ENCODE results near the gene BDKRB2.

Gene BDKRB2

DNA sequence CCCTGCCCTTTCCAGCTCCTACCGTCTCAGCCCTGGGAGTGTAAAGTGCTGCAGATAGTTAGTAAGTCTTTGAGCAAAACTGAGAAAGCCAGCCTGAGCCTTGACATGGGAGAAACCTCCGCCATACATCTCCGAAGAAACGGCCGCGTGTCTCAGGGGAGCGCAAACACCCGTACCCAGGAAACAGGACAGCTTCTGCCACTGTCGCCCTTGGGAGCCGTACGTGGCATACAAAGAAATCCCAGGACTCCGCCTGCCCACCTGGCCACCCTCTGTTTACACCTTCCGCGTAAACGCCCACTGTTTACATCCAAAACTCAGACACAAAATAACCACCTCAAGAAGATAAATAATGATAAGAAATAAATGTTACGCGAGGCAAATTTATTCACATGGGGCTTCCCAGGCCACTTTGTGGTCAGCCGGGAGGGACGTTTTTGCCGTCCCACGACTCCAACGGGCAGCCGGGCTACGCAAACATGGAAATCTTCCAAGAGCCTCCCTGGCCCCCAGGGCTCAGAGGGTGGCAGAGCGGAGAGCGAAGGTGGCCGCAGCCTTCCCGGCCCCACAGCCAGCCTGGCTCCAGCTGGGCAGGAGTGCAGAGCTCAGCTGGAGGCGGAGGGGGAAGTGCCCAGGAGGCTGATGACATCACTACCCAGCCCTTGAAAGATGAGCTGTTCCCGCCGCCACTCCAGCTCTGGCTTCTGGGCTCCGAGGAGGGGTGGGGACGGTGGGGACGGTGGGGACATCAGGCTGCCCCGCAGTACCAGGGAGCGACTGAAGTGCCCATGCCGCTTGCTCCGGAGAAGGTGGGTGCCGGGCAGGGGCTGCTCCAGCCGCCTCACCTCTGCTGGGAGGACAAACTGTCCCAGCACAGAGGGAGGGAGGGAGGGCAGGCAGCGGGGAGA is at the start of gene BDKRB2:
TSS of gene BDKRB2 (plus strand) at position 689 of the 908 bp plus-strand sequence. CDS start 32,269 bp downstream, outside the sequence.
- DNase-seq (ENCODE audit: low read depth in 3 of 3) = no peak

GRCh38 chr14:96154900-96155299 is 49.7 kb upstream of the BDKRB2 start:
- no peak for DNase-seq (ENCODE audit: low read depth in 3 of 3)

DNA sequence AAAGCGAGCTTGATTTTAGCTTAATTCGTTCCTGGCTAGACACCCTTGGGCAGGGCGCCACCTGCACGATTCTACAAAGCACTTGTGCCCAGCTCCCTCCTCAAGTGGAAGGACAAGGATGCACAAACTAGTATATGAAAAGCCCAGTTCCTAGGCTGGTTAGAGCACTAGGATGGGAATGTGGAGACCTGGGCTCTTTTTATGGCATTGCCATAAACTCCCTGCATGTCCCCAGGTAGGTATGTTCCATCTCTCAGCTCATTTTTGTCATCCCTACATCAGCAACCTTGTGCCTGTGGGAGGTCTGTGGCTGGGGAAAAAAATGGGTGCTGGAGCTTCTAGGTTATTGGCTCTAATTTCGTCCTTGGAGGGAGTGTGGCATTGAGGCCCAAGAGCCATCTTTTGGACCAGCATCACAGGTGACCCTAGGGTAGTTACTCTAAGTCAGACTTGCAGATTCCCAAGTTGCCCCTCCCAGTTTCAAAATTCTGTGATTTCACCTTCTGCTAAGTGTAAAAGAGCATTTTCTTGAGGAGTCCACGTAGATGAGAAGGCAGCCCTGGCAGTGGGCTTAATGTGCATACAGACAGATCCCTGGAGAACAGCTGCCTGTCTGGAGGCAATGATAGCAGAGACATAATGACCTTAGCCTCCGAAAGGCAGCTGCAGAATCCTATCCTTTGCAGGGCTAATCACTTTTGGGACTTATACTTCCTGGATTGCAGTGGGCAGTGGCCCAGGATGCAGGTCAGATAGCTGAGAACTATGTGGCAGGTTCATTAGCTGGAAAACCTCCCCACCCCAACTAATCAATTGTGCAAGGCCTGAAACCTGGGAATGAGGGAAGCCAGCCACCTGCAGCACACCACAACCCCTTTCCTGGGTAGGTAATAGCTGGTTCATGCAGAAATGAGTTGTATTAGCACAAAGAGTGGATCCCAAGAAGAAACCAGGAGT is 47.6 kb upstream of the BDKRB2 start:
- DNase-seq (ENCODE audit: low read depth in 3 of 3) = no peak

DNA sequence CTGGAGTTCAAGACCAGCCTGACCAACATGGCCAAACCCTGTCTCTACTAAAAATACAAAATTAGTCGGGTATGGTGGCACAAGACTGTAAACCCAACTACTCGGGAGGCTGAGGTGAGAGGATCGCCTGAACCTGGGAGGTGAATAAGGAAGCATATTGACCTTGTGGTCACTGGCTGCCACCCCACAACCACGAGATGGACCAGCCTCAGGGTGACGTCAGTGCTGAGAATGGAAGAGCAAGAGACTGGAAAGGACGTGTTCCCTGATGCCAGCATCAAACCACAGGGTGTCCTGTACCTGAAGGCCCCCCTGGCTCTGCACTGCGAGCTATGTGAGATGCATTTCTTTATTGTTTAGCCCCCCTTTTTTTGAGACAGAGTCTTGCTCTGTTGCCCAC is 45.9 kb upstream of the BDKRB2 start:
- DNase-seq (ENCODE audit: low read depth in 3 of 3) = no peak

DNA sequence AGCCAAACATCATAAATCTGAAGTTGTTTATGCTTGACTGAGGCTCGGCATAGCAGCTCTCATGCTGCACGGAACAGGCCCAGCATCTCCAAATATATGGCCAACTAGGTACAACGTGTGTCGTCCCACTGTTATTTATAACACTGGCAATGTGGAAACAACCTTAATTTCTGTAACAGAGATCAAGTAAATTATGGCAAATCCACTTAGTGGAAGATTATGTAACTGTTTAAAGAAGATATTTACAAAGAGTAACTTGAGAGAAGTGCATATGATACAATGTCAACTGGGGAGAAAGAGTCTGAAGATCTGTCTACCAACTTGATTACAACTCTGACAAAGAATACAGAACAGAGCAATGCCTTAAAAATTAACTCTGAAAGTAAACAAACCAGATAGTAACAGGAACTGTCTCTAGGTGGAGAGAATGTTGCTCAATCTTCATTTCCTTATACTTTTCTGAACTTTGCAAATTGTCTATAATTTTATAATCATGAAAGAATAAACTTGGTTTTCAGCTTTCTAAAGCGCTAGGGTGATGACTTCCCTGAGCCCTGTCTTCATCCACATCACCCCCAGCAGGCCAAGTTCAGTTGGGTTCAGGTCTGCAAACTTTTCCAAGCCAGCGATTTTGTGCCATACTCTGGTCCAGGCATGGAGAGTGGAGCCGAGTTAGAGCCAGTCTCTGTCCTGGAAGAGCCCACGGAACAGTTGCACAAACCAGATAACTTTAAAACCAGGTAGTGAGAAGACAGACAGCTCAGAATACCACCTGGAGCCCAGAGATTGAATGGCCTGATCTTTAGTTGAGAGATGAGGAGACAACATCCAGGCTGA is 44.3 kb upstream of the BDKRB2 start:
- DNase-seq (ENCODE audit: low read depth in 3 of 3) = no peak

- DNase-seq (ENCODE audit: low read depth in 3 of 3) = no peak
Measured at GRCh38 chr14:96160913-96161310, 43.7 kb upstream of the BDKRB2 start.

DNA sequence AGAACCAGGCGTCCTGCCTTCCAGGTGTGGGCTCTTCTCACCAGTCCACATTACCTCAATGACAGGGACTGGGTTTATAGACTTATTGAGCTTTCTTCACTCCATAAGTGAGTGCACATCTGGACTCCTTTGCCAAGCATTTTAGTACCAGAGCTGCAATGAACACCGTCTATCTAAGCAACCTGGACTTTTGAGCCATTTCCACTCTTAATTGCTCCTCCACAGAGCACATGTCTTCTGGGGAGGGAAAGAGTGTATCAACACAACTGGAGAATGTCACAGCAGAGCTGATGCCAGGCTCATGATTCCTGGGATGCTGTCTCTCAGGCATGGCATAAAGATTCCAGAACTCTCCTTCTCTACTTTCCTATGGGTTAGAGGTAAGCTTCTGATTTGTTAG is 43.0 kb upstream of the BDKRB2 start:
- DNase-seq (ENCODE audit: low read depth in 3 of 3) = no peak

DNA sequence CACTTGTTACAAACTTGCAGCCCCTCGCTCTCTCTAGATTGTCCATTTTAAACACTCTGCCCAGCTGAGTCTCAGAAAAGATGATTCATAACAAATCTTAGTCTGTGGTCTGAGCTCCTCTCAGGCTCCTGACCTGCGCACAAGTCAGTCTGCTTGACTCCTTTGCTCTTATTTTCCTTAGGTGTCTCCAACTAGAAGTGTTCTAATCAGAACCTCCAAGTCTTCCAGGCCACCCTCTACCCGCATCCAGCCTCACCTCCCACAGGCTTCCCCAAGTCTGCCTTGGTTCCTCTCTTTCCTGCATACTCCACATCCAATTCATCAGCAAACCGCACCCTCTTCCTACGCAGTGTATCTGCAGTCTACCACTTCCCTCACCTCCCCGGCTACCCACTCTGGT is 42.4 kb upstream of the BDKRB2 start:
- DNase-seq (ENCODE audit: low read depth in 3 of 3) = no peak

GRCh38 chr14:96162741-96163140 is 41.9 kb upstream of the BDKRB2 start:
- no peak for DNase-seq (ENCODE audit: low read depth in 3 of 3)

GRCh38 chr14:96164861-96165490 is 39.7 kb upstream of the BDKRB2 start:
- DNase-seq (ENCODE audit: low read depth in 3 of 3) = no peak

DNA sequence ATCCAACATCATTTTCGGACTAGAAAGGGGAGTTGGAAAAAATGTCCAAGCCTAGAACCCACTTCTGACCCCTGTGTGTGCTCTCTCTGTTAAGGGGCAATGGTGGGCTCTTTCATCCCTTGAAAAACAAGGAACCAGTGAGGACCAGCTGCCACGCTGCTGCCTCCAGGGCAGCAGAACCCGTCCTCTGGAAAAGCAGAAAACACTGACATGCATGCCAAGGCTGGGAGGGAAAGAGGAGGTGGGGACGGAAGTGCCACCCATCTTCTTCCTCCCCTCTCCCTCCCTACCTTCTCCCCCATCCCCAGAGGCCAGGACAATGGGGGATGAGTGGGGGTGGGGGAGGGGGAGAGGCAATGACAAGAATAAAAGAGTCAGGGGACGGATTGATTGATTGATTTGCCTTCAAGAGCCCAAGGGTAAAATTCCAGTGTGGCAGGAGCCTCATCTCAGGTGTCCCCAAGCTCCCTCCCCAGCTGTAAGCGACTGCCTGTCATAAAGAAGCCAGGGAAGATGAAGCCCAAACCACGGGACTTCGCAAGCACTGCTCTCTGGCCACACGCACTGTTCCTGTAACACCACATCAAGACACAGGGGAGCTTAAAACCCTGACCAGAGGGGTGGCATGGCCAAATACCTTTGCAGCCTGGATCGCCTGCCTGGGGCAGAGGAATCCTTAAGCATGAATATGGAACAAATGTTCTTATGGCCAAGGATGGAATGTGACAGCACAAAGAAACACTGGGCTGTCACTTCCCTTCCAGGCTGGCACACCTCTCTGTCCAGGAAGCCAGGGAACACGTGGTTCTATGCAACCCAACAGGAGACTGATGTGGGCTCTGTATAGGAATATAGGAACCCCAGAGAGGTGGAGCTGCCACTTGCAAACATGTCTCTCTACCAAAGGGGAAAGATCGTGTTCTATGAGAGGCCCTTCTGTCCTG is 38.9 kb upstream of the BDKRB2 start:
- no peak for DNase-seq (ENCODE audit: low read depth in 3 of 3)

GRCh38 chr14:96166461-96167223 is 38.0 kb upstream of the BDKRB2 start:
- DNase-seq (ENCODE audit: low read depth in 3 of 3) = no peak

- no peak for DNase-seq (ENCODE audit: low read depth in 3 of 3)
Measured at GRCh38 chr14:96167224-96168148, 37.2 kb upstream of the BDKRB2 start.

- DNase-seq (ENCODE audit: low read depth in 3 of 3) = no peak
Measured at GRCh38 chr14:96168581-96168980, 36.1 kb upstream of the BDKRB2 start.

GRCh38 chr14:96170961-96171592 is 33.6 kb upstream of the BDKRB2 start:
- no peak for DNase-seq (ENCODE audit: low read depth in 3 of 3)

DNA sequence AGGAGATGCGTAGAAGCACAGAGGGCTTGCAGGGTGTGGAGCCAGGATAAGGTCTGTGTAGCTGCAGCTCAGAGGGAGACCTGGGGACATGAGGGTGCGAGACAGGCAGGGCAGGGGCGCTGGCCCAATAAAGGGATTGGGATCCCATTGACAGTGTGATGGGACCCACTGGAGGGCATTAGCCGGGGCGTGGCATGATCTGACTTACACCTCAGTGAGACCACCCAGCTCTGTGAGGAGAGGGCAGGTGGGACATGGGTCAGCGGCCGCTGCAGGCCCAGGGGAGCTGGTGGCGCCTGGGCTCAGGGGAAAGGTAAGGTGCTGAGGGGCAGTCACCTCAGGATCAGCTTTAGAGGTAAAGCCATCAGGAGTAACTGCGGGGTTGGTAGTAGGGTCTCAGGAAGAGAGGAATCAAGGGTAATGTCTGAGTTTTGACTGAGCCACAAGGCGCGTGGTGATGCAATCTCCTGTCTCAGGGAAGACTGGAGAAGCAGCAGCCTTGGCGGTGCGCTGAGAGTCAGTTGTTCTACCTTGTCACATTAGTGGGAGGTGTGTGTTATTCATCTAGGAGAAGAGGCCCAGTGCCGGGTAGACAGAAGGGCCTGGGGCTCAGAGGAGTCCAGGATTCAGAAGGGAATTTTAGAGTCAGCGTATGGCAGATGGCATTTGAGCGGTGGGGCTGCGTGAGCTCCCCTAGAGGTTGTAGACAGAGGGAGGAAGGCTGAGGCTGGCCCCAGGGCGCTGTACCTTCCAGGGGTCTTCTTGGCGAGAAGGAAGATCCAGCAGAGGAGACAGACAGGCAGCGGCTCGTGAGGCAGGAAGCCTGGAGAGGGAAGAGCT is 30.8 kb upstream of the BDKRB2 start:
- DNase-seq (ENCODE audit: low read depth in 3 of 3) = no peak

GRCh38 chr14:96176275-96176674 is 28.4 kb upstream of the BDKRB2 start:
- DNase-seq (ENCODE audit: low read depth in 3 of 3) = no peak
